Fibroblast of villous mesenchyme (primary cell): ENCODE results near the gene NPHP1. TPM values are rescaled to one million over a fixed set of nuclear protein-coding genes. Genes with fewer than 3 reads are reported as not detected.

Experiments used
- small RNA-seq: library from RNA; depleted of rRNA; stranded (forward); fragments of <200 nt; gene quantifications from one replicate; pipeline ENCODE3, GENCODE V24; 2012
- total RNA-seq: library from RNA; depleted of rRNA; stranded (reverse); fragments of >200 nt; gene quantifications from 2 replicates; pipeline ENCODE4 v1.2.3, GENCODE V29; 2012

Gene NPHP1
- total RNA-seq, 1 donor, result 4.3 TPM

Small RNAs within 50 kb of the gene (small RNA-seq; reads per million reads assigned to genes)
- gene MIR4436B1, result not detected

Other genes starting within 250 kb of the NPHP1 start
- 2.2 and 2.9 TPM in 2 replicates for gene MALL, start 89.2 kb downstream of the NPHP1 start, total RNA-seq
- 45.8 and 75.7 TPM in 2 replicates for gene MTLN, start 7.5 kb upstream of the NPHP1 start, total RNA-seq